DMS153 treated with DMSO at 0.1 percent for 48 hours (cell line): ENCODE results near the gene WDR62.

Source experiments
- DNase-seq: peaks from one replicate; lab custom pipeline; 2025; ENCODE audit not compliant: unreplicated experiment; lab: John Stamatoyannopoulos, UW

Gene WDR62

GRCh38 chr19:36054733-36055686, at the start of gene WDR62:
TSS of gene WDR62 (plus strand) at chr19:36054897. CDS start at chr19:36054972, 75 bp downstream.
- peak; percentile 97 for DNase-seq

- DNase-seq = no peak
These were observed 47.7 kb upstream of the WDR62 start for GRCh38 chr19:36006955-36007354.

- peak; percentile 25 for DNase-seq
These were observed 46.2 kb upstream of the WDR62 start, which contains the start of gene SYNE4 for GRCh38 chr19:36008336-36008978. TSS of gene SYNE4 (minus strand) at chr19:36008813. CDS start at chr19:36008681, 132 bp downstream.

- peak; percentile 64 for DNase-seq
These were observed 45.5 kb upstream of the WDR62 start for GRCh38 chr19:36009220-36009619.

GRCh38 chr19:36009633-36010379, 44.9 kb upstream of the WDR62 start:
- no peak for DNase-seq

GRCh38 chr19:36010402-36010801, 44.3 kb upstream of the WDR62 start:
- DNase-seq = no peak

- no peak for DNase-seq
These were observed 41.3 kb upstream of the WDR62 start for GRCh38 chr19:36013280-36014011.

- DNase-seq = peak; percentile 99
These were observed 40.4 kb upstream of the WDR62 start, which contains the start of gene ALKBH6 for GRCh38 chr19:36014012-36014924. TSS of gene ALKBH6 (minus strand) at chr19:36014213. CDS start at chr19:36013397, 816 bp downstream.

GRCh38 chr19:36019061-36019670, 35.5 kb upstream of the WDR62 start:
- no peak for DNase-seq

GRCh38 chr19:36023432-36023831, 31.3 kb upstream of the WDR62 start:
- DNase-seq = no peak

- DNase-seq = no peak
These were observed 29.2 kb upstream of the WDR62 start for GRCh38 chr19:36025541-36025940.

GRCh38 chr19:36026091-36026876, 28.4 kb upstream of the WDR62 start:
- no peak for DNase-seq

- DNase-seq = no peak
These were observed 27.0 kb upstream of the WDR62 start for GRCh38 chr19:36027696-36028095.

GRCh38 chr19:36028313-36029041, 26.2 kb upstream of the WDR62 start:
- no peak for DNase-seq

GRCh38 chr19:36030264-36031148, 24.2 kb upstream of the WDR62 start:
- no peak for DNase-seq

- DNase-seq = no peak
These were observed 23.4 kb upstream of the WDR62 start for GRCh38 chr19:36031308-36031707.
